HEK293 (cell line): ENCODE results near the gene PICALM.
A peak's percentile ranks its signal among the peaks of the same experiment; 100 is the strongest.

Experiments
- CTCF ChIA-PET: fragments of 350-600 bp; formaldehyde crosslinking; extraction: SDS; loops from one replicate; lab custom pipeline; 2021; ENCODE audit warnings: antibody characterized with exemption; lab: Yijun Ruan, JAX
- POLR2A ChIA-PET: fragments of 300-600 bp; formaldehyde crosslinking; extraction: SDS; loops from one replicate; lab custom pipeline; 2020; ENCODE audit warnings: antibody characterized with exemption, inconsistent platforms; lab: Yijun Ruan, JAX
- H3K27ac ChIP-seq: fragments of 200-500 bp; sonication (Bioruptor generic); 2 replicates; pipeline ENCODE4 v1.5.1; 2014; ENCODE audit warnings: low read depth, low read length, control low read depth, inconsistent platforms; ENCODE audit errors: extremely low read depth
- H3K36me3 ChIP-seq, 2 experiments: fragments of 200-500 bp in 1 of 2; sonication (Bioruptor generic) in 1 of 2; 1 replicate in 1 of 2; 2 replicates in 1 of 2; pipeline ENCODE4 v1.5.1; 2014 to 2017; ENCODE audit warnings: inconsistent platforms in 2 of 2, low read length in 2 of 2; ENCODE audit not compliant: control insufficient read depth in 2 of 2, insufficient read depth in 1 of 2
- H3K4me1 ChIP-seq: fragments of 200-500 bp; sonication (Bioruptor generic); 2 replicates; pipeline ENCODE4 v1.5.1; 2014; ENCODE audit warnings: mild to moderate bottlenecking, low read length, inconsistent platforms; ENCODE audit not compliant: control insufficient read depth, insufficient read depth
- H3K4me3 ChIP-seq: 2 replicates; pipeline ENCODE4 v1.5.1; 2011; ENCODE audit warnings: low read depth, mild to moderate bottlenecking, control low read depth, low read length, moderate library complexity
- H3K9me3 ChIP-seq: fragments of 200-500 bp; sonication (Bioruptor generic); 2 replicates; pipeline ENCODE4 v1.5.1; 2014; ENCODE audit warnings: low read depth, low read length, inconsistent platforms; ENCODE audit not compliant: control insufficient read depth, insufficient read depth
- FEZF1 ChIP-seq: fragments of 450-650 bp; formaldehyde crosslinking; IDR thresholded peaks from 2 replicates; pipeline ENCODE4 v1.5.1; 2016; ENCODE audit warnings: missing biosample characterization, missing genetic modification characterization
- GFI1B ChIP-seq: fragments of 450-650 bp; formaldehyde crosslinking; IDR thresholded peaks from 2 replicates; pipeline ENCODE4 v1.5.1; 2016; ENCODE audit warnings: missing biosample characterization, missing genetic modification characterization
- HIC1 ChIP-seq: fragments of 450-650 bp; formaldehyde crosslinking; IDR thresholded peaks from 2 replicates; pipeline ENCODE4 v1.5.1; 2016; ENCODE audit warnings: missing biosample characterization, missing genetic modification characterization
- IKZF3 ChIP-seq: fragments of 450-650 bp; IDR thresholded peaks from 2 replicates; pipeline ENCODE4 v1.5.0; 2018; ENCODE audit warnings: missing biosample characterization, mild to moderate bottlenecking, missing genetic modification characterization, moderate library complexity
- KLF1 ChIP-seq: fragments of 450-650 bp; formaldehyde crosslinking; IDR thresholded peaks from 2 replicates; pipeline ENCODE4 v1.5.1; 2016; ENCODE audit warnings: missing biosample characterization, missing genetic modification characterization
- KLF7 ChIP-seq: fragments of 450-650 bp; formaldehyde crosslinking; IDR thresholded peaks from 2 replicates; pipeline ENCODE4 v1.5.1; 2016; ENCODE audit warnings: missing biosample characterization, missing genetic modification characterization, borderline replicate concordance
- OSR2 ChIP-seq: fragments of 450-650 bp; formaldehyde crosslinking; IDR thresholded peaks from 2 replicates; pipeline ENCODE4 v1.5.1; 2016; ENCODE audit warnings: missing biosample characterization, missing genetic modification characterization
- PRDM6 ChIP-seq: fragments of 450-650 bp; formaldehyde crosslinking; IDR thresholded peaks from 2 replicates; pipeline ENCODE4 v1.5.1; 2017; ENCODE audit warnings: missing biosample characterization, missing genetic modification characterization
- SCRT2 ChIP-seq: fragments of 450-650 bp; formaldehyde crosslinking; IDR thresholded peaks from 2 replicates; pipeline ENCODE4 v1.5.1; 2016; ENCODE audit warnings: missing biosample characterization, missing genetic modification characterization
- ZBTB1 ChIP-seq: fragments of 450-650 bp; formaldehyde crosslinking; IDR thresholded peaks from 2 replicates; pipeline ENCODE4 v1.5.1; 2016; ENCODE audit warnings: missing biosample characterization, missing genetic modification characterization
- ZBTB17 ChIP-seq: fragments of 450-650 bp; formaldehyde crosslinking; IDR thresholded peaks from 2 replicates; pipeline ENCODE4 v1.5.1; 2016; ENCODE audit warnings: missing biosample characterization, missing genetic modification characterization
- ZNF157 ChIP-seq: fragments of 450-650 bp; formaldehyde crosslinking; IDR thresholded peaks from 2 replicates; pipeline ENCODE4 v1.5.1; 2016; ENCODE audit warnings: missing biosample characterization, missing genetic modification characterization
- ZNF169 ChIP-seq: fragments of 450-650 bp; formaldehyde crosslinking; IDR thresholded peaks from 2 replicates; pipeline ENCODE4 v1.5.1; 2016; ENCODE audit warnings: missing biosample characterization, missing genetic modification characterization
- ZNF23 ChIP-seq: fragments of 450-650 bp; formaldehyde crosslinking; IDR thresholded peaks from 2 replicates; pipeline ENCODE4 v1.5.1; 2016; ENCODE audit warnings: missing biosample characterization, missing genetic modification characterization, borderline replicate concordance
- ZNF335 ChIP-seq: fragments of 450-650 bp; formaldehyde crosslinking; conservative IDR thresholded peaks from 2 replicates; pipeline ENCODE4 v1.5.1; 2016; ENCODE audit warnings: missing biosample characterization, missing genetic modification characterization
- ZNF398 ChIP-seq: fragments of 450-650 bp; formaldehyde crosslinking; IDR thresholded peaks from 2 replicates; pipeline ENCODE4 v1.5.1; 2017; ENCODE audit warnings: missing biosample characterization, missing genetic modification characterization
- ZNF423 ChIP-seq: fragments of 450-650 bp; formaldehyde crosslinking; IDR thresholded peaks from 2 replicates; pipeline ENCODE4 v1.5.1; 2016; ENCODE audit warnings: missing biosample characterization, missing genetic modification characterization
- ZNF488 ChIP-seq: fragments of 450-650 bp; formaldehyde crosslinking; IDR thresholded peaks from 2 replicates; pipeline ENCODE4 v1.5.1; 2016; ENCODE audit warnings: missing biosample characterization, missing genetic modification characterization
- ZNF580 ChIP-seq: fragments of 450-650 bp; formaldehyde crosslinking; IDR thresholded peaks from 2 replicates; pipeline ENCODE4 v1.5.1; 2016; ENCODE audit warnings: missing biosample characterization, missing genetic modification characterization
- ZNF610 ChIP-seq: fragments of 450-650 bp; formaldehyde crosslinking; IDR thresholded peaks from 2 replicates; pipeline ENCODE4 v1.5.1; 2016; ENCODE audit warnings: missing biosample characterization, missing genetic modification characterization, borderline replicate concordance
- ZNF654 ChIP-seq: fragments of 450-650 bp; formaldehyde crosslinking; IDR thresholded peaks from 2 replicates; pipeline ENCODE4 v1.5.1; 2016; ENCODE audit warnings: low read depth, missing biosample characterization, missing genetic modification characterization
- ZNF76 ChIP-seq: fragments of 450-650 bp; formaldehyde crosslinking; IDR thresholded peaks from 2 replicates; pipeline ENCODE4; 2016; ENCODE audit warnings: low read depth, missing biosample characterization, missing genetic modification characterization, borderline replicate concordance
- ZSCAN30 ChIP-seq: fragments of 450-650 bp; IDR thresholded peaks from 2 replicates; pipeline ENCODE4 v1.5.1; 2018; ENCODE audit warnings: missing biosample characterization, mild to moderate bottlenecking, missing genetic modification characterization, moderate library complexity
- ZXDB ChIP-seq: fragments of 450-650 bp; formaldehyde crosslinking; IDR thresholded peaks from 2 replicates; pipeline ENCODE4 v1.5.1; 2016; ENCODE audit warnings: missing biosample characterization, missing genetic modification characterization

The PICALM gene

GRCh38 chr11:86035920-86036319 is 33.0 kb downstream of the PICALM start (continued):
- no peak for TF ChIP-seq SCRT2
- no peak for TF ChIP-seq ZNF76 (tag by site-specific recombination)
- no peak for TF ChIP-seq KLF1
- no peak for TF ChIP-seq KLF7
- TF ChIP-seq ZNF610 = no peak

GRCh38 chr11:86035164-86035563 is 33.7 kb downstream of the PICALM start:
- no peak overlapping the region for H3K27ac ChIP-seq
- peaks cover 0 to 6% of the 10 kb centered on the region in 2 experiments; a peak in 1 of 3 replicates for H3K36me3 ChIP-seq
- TF ChIP-seq PRDM6 (tag by site-specific recombination) = peak; percentile 78
- TF ChIP-seq ZNF423 (tag by site-specific recombination) = no peak
- TF ChIP-seq ZBTB17 (tag by site-specific recombination) = peak; percentile 63; the same call in 1 of the 2 replicates
- ChIA-PET CTCF (no interaction called here), POLR2A (no interaction called here)
- no peak overlapping the region for H3K4me3 ChIP-seq
- no peaks in the 10 kb centered on the region for H3K9me3 ChIP-seq
- H3K4me1 ChIP-seq = no peaks in the 10 kb centered on the region

- ChIA-PET POLR2A (no interaction called here), CTCF (no interaction called here)
- H3K36me3 ChIP-seq = peaks cover 0 to 7% of the 10 kb centered on the region in 2 experiments; a peak in 1 of 3 replicates
- no peak overlapping the region for H3K4me3 ChIP-seq
- H3K27ac ChIP-seq = no peak overlapping the region
- H3K4me1 ChIP-seq = no peaks in the 10 kb centered on the region
- H3K9me3 ChIP-seq = no peaks in the 10 kb centered on the region
- no peak for TF ChIP-seq ZBTB1 (tag by site-specific recombination)
- no peak for TF ChIP-seq HIC1 (tag by site-specific recombination)
- no peak for TF ChIP-seq ZSCAN30 (tag by site-specific recombination)
- TF ChIP-seq ZNF580 (tag by site-specific recombination) = no peak
- TF ChIP-seq IKZF3 (tag by site-specific recombination) = no peak
- TF ChIP-seq ZXDB (tag by site-specific recombination) = 0 out of 2 replicates have a peak, but pooled peaks have one; percentile 19
- no peak for TF ChIP-seq ZNF157 (tag by site-specific recombination)
- no peak for TF ChIP-seq ZNF335
- no peak for TF ChIP-seq ZNF23 (tag by site-specific recombination)
- TF ChIP-seq FEZF1 (tag by site-specific recombination) = peak; percentile 90
- peak; percentile 58; the same call in 1 of the 2 replicates for TF ChIP-seq OSR2 (tag by site-specific recombination)
- TF ChIP-seq GFI1B (tag by site-specific recombination) = no peak
- no peak for TF ChIP-seq ZNF488 (tag by site-specific recombination)
- no peak for TF ChIP-seq ZNF654 (tag by site-specific recombination)
- TF ChIP-seq ZBTB17 (tag by site-specific recombination) = no peak
- peak; percentile 81 for TF ChIP-seq PRDM6 (tag by site-specific recombination)
- no peak for TF ChIP-seq ZNF398
- no peak for TF ChIP-seq ZNF169 (tag by site-specific recombination)
These were observed 34.2 kb downstream of the PICALM start for GRCh38 chr11:86034710-86035109.
